Measurements from ENCODE around the gene RBM15B. TPM values are rescaled to one million over a fixed set of nuclear protein-coding genes. Genes with fewer than 3 reads are reported as not detected.
A peak's percentile ranks its signal among the peaks of the same experiment; 100 is the strongest.

The RBM15B gene
- total and polyA plus RNA-seq, 7 donors: 9.6 to 29.5 (median 19.5) TPM

- intact Hi-C loops (cut with DNase I): loop anchor here (5.0 to 10.0 kb wide), 4 partner anchors 284 to 1064 kb away; partner anchors contain the start of genes C3orf18, DOCK3, HEMK1 and HYAL2
- Histone ChIP-seq H3K4me1 (peaks cover 0 to 66% (median 62%) of the 10 kb centered on the region in 4 donors), H3K36me3 (peaks cover 12 to 28% (median 16%) of the 10 kb centered on the region in 4 donors), H3K9me3 (no peaks in the 10 kb centered on the region), H3K27ac (no peak overlapping the region), H3K27me3 (no peaks in the 10 kb centered on the region), H3K4me3 (no peak overlapping the region)
- no peak for DNase-seq
- WGBS, 2 donors: 19 to 72% methylated on average over 6 of the region's 6 CpGs
- TF ChIP-seq POLR2AphosphoS5 (IDR thresholded peaks at IDR 0.05) (no peak), CTCF (IDR thresholded peaks at IDR 0.05) (peak in 1 of 4 experiments; percentile 33), POLR2A (IDR thresholded peaks at IDR 0.05) (no peak), EP300 (IDR thresholded peaks at IDR 0.05) (no peak)
Measured at GRCh38 chr3:51388286-51389029, 2.6 kb upstream of the RBM15B start.

GRCh38 chr3:51389423-51390183, 1.5 kb upstream of the RBM15B start:
- no peak for DNase-seq
- H3K27me3 ChIP-seq: no peaks in the 10 kb centered on the region
- H3K36me3 ChIP-seq: peaks cover 16 to 39% (median 25%) of the 10 kb centered on the region in 4 donors
- H3K4me3 ChIP-seq: no peak overlapping the region
- H3K27ac ChIP-seq: peak overlapping the region in 3 of 4 donors; percentile 20 to 95 (median 85)
- H3K4me1 ChIP-seq: peaks cover 0 to 68% (median 64%) of the 10 kb centered on the region in 4 donors
- intact Hi-C loops (cut with DNase I): loop anchor here (2.0 to 10.0 kb wide), 7 partner anchors 109 to 1065 kb away; partner anchors contain the start of genes C3orf18, CYB561D2, DOCK3 and HEMK1
- no peak for TF ChIP-seq EP300 (IDR thresholded peaks at IDR 0.05)
- TF ChIP-seq CTCF (IDR thresholded peaks at IDR 0.05): peak in 3 of 4 experiments; percentile 47 to 66 (median 53)
- H3K9me3 ChIP-seq: no peaks in the 10 kb centered on the region
- 44 to 72% methylated on average over 6 of the region's 6 CpGs for WGBS, 2 donors

GRCh38 chr3:51390246-51391074, 625 bp upstream of the RBM15B start:
- Histone ChIP-seq H3K27me3 (no peaks in the 10 kb centered on the region), H3K27ac (peak overlapping the region; percentile 85 to 95 (median 90)), H3K4me1 (peaks cover 0 to 76% (median 69%) of the 10 kb centered on the region in 4 donors), H3K4me3 (peak overlapping the region; percentile 6 to 87 (median 80)), H3K9me3 (no peaks in the 10 kb centered on the region), H3K36me3 (peaks cover 16 to 48% (median 29%) of the 10 kb centered on the region in 4 donors)
- WGBS, 2 donors: 32 to 42% methylated on average over 29 of the region's 29 CpGs
- intact Hi-C loops (cut with DNase I): loop anchor here (2.0 to 10.0 kb wide), 3 partner anchors 108 to 1036 kb away; partner anchors contain the start of genes CYB561D2, NPRL2, PCBP4 and TMEM115
- TF ChIP-seq POLR2A (IDR thresholded peaks at IDR 0.05): no peak
- no peak for TF ChIP-seq EP300 (IDR thresholded peaks at IDR 0.05)
- TF ChIP-seq CTCF (IDR thresholded peaks at IDR 0.05): peak in 3 of 4 experiments; percentile 76 to 91 (median 83)
- TF ChIP-seq POLR2AphosphoS5 (IDR thresholded peaks at IDR 0.05): no peak
- no peak for DNase-seq
